ENCODE data around the gene GOLGA7B. TPM values are rescaled to one million over a fixed set of nuclear protein-coding genes. Genes with fewer than 3 reads are reported as not detected.

The GOLGA7B gene
- total RNA-seq, 3 donors from 2014 or later (not counting 1 experiment from before 2014, with no cell fraction given), result 4.1 to 4.6 (median 4.1) TPM

- H3K9me3 ChIP-seq (ENCODE audit: control insufficient read depth, insufficient read depth, low read length), result no peaks in the 10 kb centered on the region
- no peak overlapping the region for H3K4me3 Mint-ChIP-seq
- no peak overlapping the region for H3K27ac ChIP-seq (ENCODE audit: low read length)
- H3K36me3 ChIP-seq (ENCODE audit: control insufficient read depth, insufficient read depth, low read length), result no peaks in the 10 kb centered on the region
- peaks cover 13 to 26% of the 10 kb centered on the region in 2 donors for H3K27me3 Mint-ChIP-seq (ENCODE audit: low read depth in 2 of 2)
- no peak overlapping the region for H3K27ac Mint-ChIP-seq
- no peaks in the 10 kb centered on the region for H3K9me3 Mint-ChIP-seq
- H3K27me3 ChIP-seq (ENCODE audit: control insufficient read depth, insufficient read depth, low read length), result no peaks in the 10 kb centered on the region
- no peaks in the 10 kb centered on the region for H3K4me1 ChIP-seq (ENCODE audit: control insufficient read depth, insufficient read depth, low read length)
- no peak overlapping the region for H3K4me3 ChIP-seq (ENCODE audit: low read length)
- 56% methylated on average over 8 of the region's 8 CpGs for WGBS (ENCODE audit: insufficient coverage)
- TF ChIP-seq CTCF (IDR thresholded peaks at IDR 0.05), result no peak
- intact Hi-C loops (cut with micrococcal nuclease), result no loop called here
- H3K36me3 Mint-ChIP-seq, result no peaks in the 10 kb centered on the region
- peaks cover 0 to 10% of the 10 kb centered on the region in 2 donors for H3K4me1 Mint-ChIP-seq
- ATAC-seq, result no peak
- DNase-seq, result no peak
Observed at GRCh38 chr10:97905276-97905675, 55.6 kb downstream of the GOLGA7B start.

GRCh38 chr10:97907211-97907610 lies 57.6 kb downstream of the GOLGA7B start:
- Histone ChIP-seq H3K4me3 (ENCODE audit: low read length) (no peak overlapping the region), H3K27me3 (ENCODE audit: control insufficient read depth, insufficient read depth, low read length) (no peaks in the 10 kb centered on the region), H3K9me3 (ENCODE audit: control insufficient read depth, insufficient read depth, low read length) (no peaks in the 10 kb centered on the region), H3K36me3 (ENCODE audit: control insufficient read depth, insufficient read depth, low read length) (no peaks in the 10 kb centered on the region), H3K27ac (ENCODE audit: low read length) (no peak overlapping the region), H3K4me1 (ENCODE audit: control insufficient read depth, insufficient read depth, low read length) (no peaks in the 10 kb centered on the region)
- Mint-ChIP-seq H3K4me1 (peaks cover 0 to 10% of the 10 kb centered on the region in 2 donors), H3K4me3 (no peak overlapping the region), H3K27ac (no peak overlapping the region), H3K9me3 (no peaks in the 10 kb centered on the region), H3K27me3 (ENCODE audit: low read depth in 2 of 2) (peaks cover 15 to 26% of the 10 kb centered on the region in 2 donors), H3K36me3 (no peaks in the 10 kb centered on the region)
- 88% methylated on average over 6 of the region's 6 CpGs for WGBS (ENCODE audit: insufficient coverage)
- DNase-seq, result no peak
- no peak for ATAC-seq
- intact Hi-C loops (cut with micrococcal nuclease), result no loop called here
- TF ChIP-seq CTCF (IDR thresholded peaks at IDR 0.05), result no peak

DNA sequence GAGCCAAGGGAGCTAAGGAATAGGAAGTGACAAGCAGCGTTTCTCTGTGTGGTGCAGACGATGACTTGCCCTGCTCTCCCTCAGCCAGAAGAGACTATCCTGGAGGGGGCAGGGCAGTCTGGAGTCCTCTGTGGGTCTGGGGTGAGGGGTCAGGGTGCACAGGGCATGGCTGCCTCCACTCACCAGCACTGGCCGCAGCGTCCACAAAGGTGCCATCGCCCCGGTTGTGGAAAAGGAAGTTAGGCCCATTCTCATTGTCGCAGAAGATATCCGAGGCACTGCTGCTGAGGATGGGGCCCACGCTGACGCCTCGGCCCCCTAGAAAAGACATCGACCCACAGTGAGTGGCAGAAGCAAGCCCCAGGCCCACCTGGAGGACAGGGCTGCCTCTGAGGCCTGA lies 58.2 kb downstream of the GOLGA7B start:
- 84% methylated on average over 12 of the region's 12 CpGs for WGBS (ENCODE audit: insufficient coverage)
- H3K4me3 ChIP-seq (ENCODE audit: low read length), result no peak overlapping the region
- Mint-ChIP-seq H3K27ac (no peak overlapping the region), H3K36me3 (no peaks in the 10 kb centered on the region), H3K4me3 (no peak overlapping the region), H3K9me3 (no peaks in the 10 kb centered on the region), H3K4me1 (peaks cover 0 to 10% of the 10 kb centered on the region in 2 donors), H3K27me3 (ENCODE audit: low read depth in 2 of 2) (peaks cover 15 to 26% of the 10 kb centered on the region in 2 donors)
- no peak for ATAC-seq
- TF ChIP-seq CTCF (IDR thresholded peaks at IDR 0.05), result no peak
- H3K27me3 ChIP-seq (ENCODE audit: control insufficient read depth, insufficient read depth, low read length), result no peaks in the 10 kb centered on the region
- intact Hi-C loops (cut with micrococcal nuclease), result no loop called here
- no peak for DNase-seq
- no peaks in the 10 kb centered on the region for H3K36me3 ChIP-seq (ENCODE audit: control insufficient read depth, insufficient read depth, low read length)
- H3K4me1 ChIP-seq (ENCODE audit: control insufficient read depth, insufficient read depth, low read length), result no peaks in the 10 kb centered on the region
- H3K27ac ChIP-seq (ENCODE audit: low read length), result no peak overlapping the region
- no peaks in the 10 kb centered on the region for H3K9me3 ChIP-seq (ENCODE audit: control insufficient read depth, insufficient read depth, low read length)

GRCh38 chr10:97910661-97911060 lies 61.0 kb downstream of the GOLGA7B start:
- 82% methylated on average over 4 of the region's 4 CpGs for WGBS (ENCODE audit: insufficient coverage)
- H3K4me1 ChIP-seq (ENCODE audit: control insufficient read depth, insufficient read depth, low read length), result peaks cover 8% of the 10 kb centered on the region
- H3K27me3 ChIP-seq (ENCODE audit: control insufficient read depth, insufficient read depth, low read length), result no peaks in the 10 kb centered on the region
- no peak for DNase-seq
- intact Hi-C loops (cut with micrococcal nuclease), result loop anchor here (5.0 kb wide), 1 partner anchor 117 kb away; no protein-coding TSS in a partner anchor
- H3K4me3 ChIP-seq (ENCODE audit: low read length), result no peak overlapping the region
- no peaks in the 10 kb centered on the region for H3K9me3 Mint-ChIP-seq
- H3K36me3 Mint-ChIP-seq, result no peaks in the 10 kb centered on the region
- H3K27ac Mint-ChIP-seq, result no peak overlapping the region
- peaks cover 12 to 28% of the 10 kb centered on the region in 2 donors for H3K27me3 Mint-ChIP-seq (ENCODE audit: low read depth in 2 of 2)
- H3K4me3 Mint-ChIP-seq, result no peak overlapping the region
- TF ChIP-seq CTCF (IDR thresholded peaks at IDR 0.05), result no peak
- H3K4me1 Mint-ChIP-seq, result peaks cover 6 to 15% of the 10 kb centered on the region in 2 donors
- H3K36me3 ChIP-seq (ENCODE audit: control insufficient read depth, insufficient read depth, low read length), result no peaks in the 10 kb centered on the region
- no peaks in the 10 kb centered on the region for H3K9me3 ChIP-seq (ENCODE audit: control insufficient read depth, insufficient read depth, low read length)
- no peak overlapping the region for H3K27ac ChIP-seq (ENCODE audit: low read length)
- no peak for ATAC-seq
